MCF 10A (cell line): ENCODE data around the gene GPR78. TPM values are rescaled to one million over a fixed set of nuclear protein-coding genes. Genes with fewer than 3 reads are reported as not detected.

Experiments used
- BruUV-seq: library from RNA; stranded (reverse); fragments of 400-500 nt; replicated peaks from 2 replicates; lab custom pipeline; 2021; lab: Mats Ljungman, UMichigan
- CTCF ChIA-PET: fragments of 300-600 bp; sonication (Branson Sonifier 250); formaldehyde crosslinking; extraction: SDS; loops from one replicate; lab custom pipeline; 2021; ENCODE audit warnings: antibody characterized with exemption, inconsistent platforms; lab: Yijun Ruan, JAX
- POLR2A ChIA-PET: fragments of 300-600, 350-650 bp; sonication (Branson Sonifier 250); formaldehyde crosslinking; extraction: SDS; loops from one replicate; lab custom pipeline; 2020; ENCODE audit warnings: antibody characterized with exemption, inconsistent platforms; lab: Yijun Ruan, JAX
- DNase-seq: peaks from one replicate; pipeline ENCODE4 v3.0.0-alpha.2; 2018; ENCODE audit not compliant: unreplicated experiment
- H3K27ac Mint-ChIP-seq: one replicate; pipeline ENCODE4 v1.8.0; 2022; ENCODE audit warnings: mild to moderate bottlenecking, low read depth, mixed read lengths; ENCODE audit not compliant: unreplicated experiment
- H3K27me3 Mint-ChIP-seq: one replicate; pipeline ENCODE4 v1.8.0; 2022; ENCODE audit warnings: mixed read lengths; ENCODE audit not compliant: insufficient read depth, unreplicated experiment
- H3K36me3 Mint-ChIP-seq: one replicate; pipeline ENCODE4 v1.8.0; 2022; ENCODE audit warnings: mild to moderate bottlenecking, moderate library complexity, mixed read lengths; ENCODE audit not compliant: insufficient read depth, unreplicated experiment
- H3K4me1 Mint-ChIP-seq: one replicate; pipeline ENCODE4 v1.8.0; 2022; ENCODE audit warnings: mixed read lengths; ENCODE audit not compliant: insufficient read depth, unreplicated experiment
- H3K4me3 Mint-ChIP-seq: one replicate; pipeline ENCODE4 v1.8.0; 2022; ENCODE audit warnings: mild to moderate bottlenecking, moderate library complexity, mixed read lengths; ENCODE audit not compliant: unreplicated experiment
- H3K9me3 Mint-ChIP-seq: one replicate; pipeline ENCODE4 v1.8.0; 2022; ENCODE audit warnings: mixed read lengths; ENCODE audit not compliant: unreplicated experiment
- intact Hi-C: fragments of 100-400 bp; cut with micrococcal nuclease; formaldehyde crosslinking; loops from 2 replicates; pipeline ENCODE4 v1.14.1; 2022
- total RNA-seq: library from RNA; stranded (reverse); gene quantifications from 2 replicates; pipeline ENCODE4 v1.2.3, GENCODE V29; 2022
- TF ChIP-seq, protein P1 (sequence below): fragments of 200-600 bp; IDR thresholded peaks from one replicate; pipeline ENCODE4 v1.8.0; 2022; ENCODE audit warnings: antibody characterized with exemption, mild to moderate bottlenecking; ENCODE audit not compliant: unreplicated experiment

Gene GPR78
- total RNA-seq, 1 experiment from 2014 or later: not detected

- BruUV-seq: TSS peak; percentile 73
- ChIA-PET POLR2A (no interaction called here), CTCF (interaction anchor here (0.6 to 1.3 kb wide), 6 partner anchors 9 to 140 kb away, joined by 3 to 8 read pairs (median 3); no protein-coding TSS in a partner anchor)
- intact Hi-C loops: loop anchor here (1.0 to 2.0 kb wide), 2 partner anchors 9 to 79 kb away; no protein-coding TSS in a partner anchor
- H3K9me3 Mint-ChIP-seq: no peaks in the 10 kb centered on the region
- H3K4me3 Mint-ChIP-seq: no peak overlapping the region
- no peak overlapping the region for H3K27ac Mint-ChIP-seq
- peak; percentile 59 for DNase-seq
- peaks cover 6% of the 10 kb centered on the region for H3K4me1 Mint-ChIP-seq
- TF ChIP-seq, protein P1, sequence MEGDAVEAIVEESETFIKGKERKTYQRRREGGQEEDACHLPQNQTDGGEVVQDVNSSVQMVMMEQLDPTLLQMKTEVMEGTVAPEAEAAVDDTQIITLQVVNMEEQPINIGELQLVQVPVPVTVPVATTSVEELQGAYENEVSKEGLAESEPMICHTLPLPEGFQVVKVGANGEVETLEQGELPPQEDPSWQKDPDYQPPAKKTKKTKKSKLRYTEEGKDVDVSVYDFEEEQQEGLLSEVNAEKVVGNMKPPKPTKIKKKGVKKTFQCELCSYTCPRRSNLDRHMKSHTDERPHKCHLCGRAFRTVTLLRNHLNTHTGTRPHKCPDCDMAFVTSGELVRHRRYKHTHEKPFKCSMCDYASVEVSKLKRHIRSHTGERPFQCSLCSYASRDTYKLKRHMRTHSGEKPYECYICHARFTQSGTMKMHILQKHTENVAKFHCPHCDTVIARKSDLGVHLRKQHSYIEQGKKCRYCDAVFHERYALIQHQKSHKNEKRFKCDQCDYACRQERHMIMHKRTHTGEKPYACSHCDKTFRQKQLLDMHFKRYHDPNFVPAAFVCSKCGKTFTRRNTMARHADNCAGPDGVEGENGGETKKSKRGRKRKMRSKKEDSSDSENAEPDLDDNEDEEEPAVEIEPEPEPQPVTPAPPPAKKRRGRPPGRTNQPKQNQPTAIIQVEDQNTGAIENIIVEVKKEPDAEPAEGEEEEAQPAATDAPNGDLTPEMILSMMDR: peak; percentile 20
- no peaks in the 10 kb centered on the region for H3K36me3 Mint-ChIP-seq
- no peaks in the 10 kb centered on the region for H3K27me3 Mint-ChIP-seq
Measured at GRCh38 chr4:8547108-8547911, 32.9 kb upstream of the GPR78 start.

DNA sequence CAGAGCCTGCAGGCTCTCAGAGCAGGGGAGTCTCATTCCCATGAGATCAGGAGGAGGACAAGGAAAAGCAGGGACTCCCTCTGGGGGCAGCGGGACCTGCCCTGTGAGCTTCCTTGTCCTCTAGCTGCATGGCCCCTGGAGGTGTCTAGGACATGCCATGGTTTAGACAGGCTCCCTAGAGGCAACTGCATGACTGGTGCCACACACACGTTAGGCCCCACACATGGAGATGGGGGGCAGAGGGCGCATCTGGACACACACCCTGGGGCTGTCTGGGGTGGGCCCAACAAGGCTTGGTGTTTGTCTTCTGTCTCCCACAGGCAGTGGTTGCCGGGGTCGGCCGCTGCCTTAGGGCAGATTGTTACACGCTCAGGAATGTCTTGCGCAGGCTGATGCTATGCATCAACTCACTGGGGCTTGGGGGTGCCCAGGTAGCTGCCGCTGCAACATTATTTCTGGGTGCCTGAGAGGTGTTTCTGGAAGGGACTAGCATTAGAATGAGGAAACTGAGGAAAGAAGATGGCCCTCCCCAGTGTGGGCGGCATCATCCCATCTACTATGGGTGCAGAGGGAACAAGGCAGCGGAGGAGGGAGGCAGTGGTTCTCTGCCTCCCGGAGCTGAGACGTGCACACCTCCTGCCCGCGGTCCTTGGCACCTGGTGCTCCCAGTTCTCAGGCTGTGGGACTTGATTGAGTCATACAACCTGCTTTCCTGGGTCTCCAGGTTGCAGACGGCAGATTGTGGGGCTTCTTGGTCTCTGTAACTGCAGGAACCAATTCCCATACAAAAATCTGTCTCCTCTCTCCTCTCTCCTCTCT is 32.1 kb upstream of the GPR78 start:
- no TSS peak for BruUV-seq
- H3K4me3 Mint-ChIP-seq: no peak overlapping the region
- DNase-seq: peak; percentile 18
- H3K36me3 Mint-ChIP-seq: no peaks in the 10 kb centered on the region
- CTCF ChIA-PET: interaction anchor here (0.6 kb wide), 1 partner anchor 84 kb away, joined by 3 read pairs; no protein-coding TSS in a partner anchor
- no peaks in the 10 kb centered on the region for H3K27me3 Mint-ChIP-seq
- H3K27ac Mint-ChIP-seq: peak overlapping the region; percentile 46
- TF ChIP-seq, protein P1: no peak
- POLR2A ChIA-PET: no interaction called here
- H3K9me3 Mint-ChIP-seq: no peaks in the 10 kb centered on the region
- peaks cover 6% of the 10 kb centered on the region for H3K4me1 Mint-ChIP-seq
- intact Hi-C loops: loop anchor here (1.0 to 2.0 kb wide), 2 partner anchors 10 to 79 kb away; no protein-coding TSS in a partner anchor

DNA sequence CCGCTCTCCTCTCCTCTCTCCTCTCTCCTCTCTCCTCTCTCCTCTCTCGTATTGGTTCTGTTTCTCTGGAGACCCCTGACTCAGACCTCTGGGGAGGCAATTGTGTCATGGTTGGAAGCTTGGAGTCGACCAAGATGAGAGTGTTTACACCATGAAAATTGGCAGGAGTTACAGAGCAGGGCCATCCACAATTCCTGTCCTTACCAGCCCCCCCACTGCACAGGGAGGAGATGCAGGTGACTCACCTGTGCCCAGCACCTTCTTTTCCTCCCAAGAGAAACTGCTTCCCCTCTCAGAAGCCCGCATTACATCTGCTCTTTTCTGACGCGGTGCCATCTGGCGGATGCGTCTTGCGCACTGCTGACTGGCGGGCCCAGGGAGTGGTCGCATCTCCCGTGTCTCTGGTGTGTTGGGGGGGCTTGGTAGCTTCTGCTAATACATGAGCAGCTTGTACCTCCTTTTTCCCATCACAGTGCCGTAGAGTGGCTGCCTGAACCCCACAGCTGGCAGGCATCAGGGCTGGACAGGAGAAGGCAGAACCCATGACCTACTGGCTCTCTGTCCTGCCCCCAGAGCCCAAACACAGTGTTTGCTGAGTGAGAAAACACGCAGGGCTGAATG is 31.4 kb upstream of the GPR78 start:
- intact Hi-C loops: no loop called here
- peak; percentile 24 for DNase-seq
- Mint-ChIP-seq H3K9me3 (no peaks in the 10 kb centered on the region), H3K27me3 (no peaks in the 10 kb centered on the region), H3K4me1 (peaks cover 6% of the 10 kb centered on the region), H3K36me3 (no peaks in the 10 kb centered on the region), H3K4me3 (no peak overlapping the region), H3K27ac (peak overlapping the region; percentile 46)
- no TSS peak for BruUV-seq
- TF ChIP-seq, protein P1: no peak
- ChIA-PET CTCF (interaction anchor here (0.6 to 1.0 kb wide), 2 partner anchors 39 to 369 kb away, joined by 3 read pairs; no protein-coding TSS in a partner anchor), POLR2A (no interaction called here)
